WERI-Rb-1 (cell line): ENCODE data around the gene TCEAL1.
"Not testable (repeated sequence)": the region's sequence is repeated elsewhere in the genome, so short reads cannot be mapped to it uniquely, and the experiment has no call there.

Source experiments
- DNase-seq: peaks from one replicate; pipeline ENCODE4 v3.0.0-alpha.2; 2020
- H3K27ac ChIP-seq: fragments of 250-450 bp; sonication (Bioruptor Pico); 2 replicates; pipeline ENCODE4 v1.5.1; 2020; ENCODE audit warnings: mild to moderate bottlenecking, moderate library complexity
- H3K27me3 ChIP-seq: fragments of 250-450 bp; sonication (Bioruptor Pico); 2 replicates; pipeline ENCODE4 v1.5.1; 2021; ENCODE audit warnings: mild to moderate bottlenecking, low read depth, moderate library complexity; ENCODE audit not compliant: insufficient read depth, severe bottlenecking
- H3K36me3 ChIP-seq: fragments of 250-450 bp; sonication (Bioruptor Pico); 2 replicates; pipeline ENCODE4 v1.5.1; 2020; ENCODE audit warnings: mild to moderate bottlenecking, moderate library complexity
- H3K4me3 ChIP-seq: 2 replicates; pipeline ENCODE4 v1.5.1; 2011; ENCODE audit warnings: low read depth, mild to moderate bottlenecking, control low read depth, low read length
- H3K9me3 ChIP-seq: fragments of 250-450 bp; sonication (Bioruptor Pico); 2 replicates; pipeline ENCODE4 v1.5.1; 2021; ENCODE audit warnings: mild to moderate bottlenecking, moderate library complexity; ENCODE audit not compliant: severe bottlenecking
- CTCF ChIP-seq: IDR thresholded peaks from 2 replicates; pipeline ENCODE4 v1.5.1; 2011; ENCODE audit warnings: low read depth, mild to moderate bottlenecking, control low read depth, inconsistent platforms, low read length

TCEAL1 gene

GRCh38 chrX:103644125-103644524, 15.3 kb downstream of the TCEAL1 start:
- DNase-seq = no peak
- Histone ChIP-seq H3K27ac (no peak overlapping the region), H3K27me3 (peaks cover 3% of the 10 kb centered on the region), H3K36me3 (no peaks in the 10 kb centered on the region), H3K4me3 (no peak overlapping the region), H3K9me3 (no peaks in the 10 kb centered on the region)
- TF ChIP-seq CTCF = no peak

- no peak for DNase-seq
- no peak for TF ChIP-seq CTCF
- Histone ChIP-seq H3K9me3 (no peaks in the 10 kb centered on the region), H3K27me3 (peaks cover 3% of the 10 kb centered on the region), H3K27ac (no peak overlapping the region), H3K4me3 (no peak overlapping the region), H3K36me3 (no peaks in the 10 kb centered on the region)
Measured at GRCh38 chrX:103647630-103648029, 18.9 kb downstream of the TCEAL1 start.

GRCh38 chrX:103651151-103651773, 22.5 kb downstream of the TCEAL1 start:
- Histone ChIP-seq H3K36me3 (no peaks in the 10 kb centered on the region), H3K9me3 (no peaks in the 10 kb centered on the region), H3K27ac (no peak overlapping the region), H3K27me3 (peaks cover 3% of the 10 kb centered on the region), H3K4me3 (no peak overlapping the region)
- no peak for DNase-seq
- no peak for TF ChIP-seq CTCF

GRCh38 chrX:103655230-103656000, 26.6 kb downstream of the TCEAL1 start:
- not testable (repeated sequence) for H3K9me3 ChIP-seq, H3K36me3 ChIP-seq, H3K4me3 ChIP-seq, DNase-seq, H3K27me3 ChIP-seq, H3K27ac ChIP-seq

GRCh38 chrX:103656617-103657016, 27.8 kb downstream of the TCEAL1 start:
- no peak for TF ChIP-seq CTCF
- H3K27me3 ChIP-seq = no peaks in the 10 kb centered on the region
- H3K27ac ChIP-seq = no peak overlapping the region
- no peak overlapping the region for H3K4me3 ChIP-seq
- no peaks in the 10 kb centered on the region for H3K36me3 ChIP-seq
- no peak for DNase-seq
- no peaks in the 10 kb centered on the region for H3K9me3 ChIP-seq

GRCh38 chrX:103657066-103657465, 28.3 kb downstream of the TCEAL1 start:
- H3K9me3 ChIP-seq, H3K36me3 ChIP-seq, H3K27ac ChIP-seq, H3K4me3 ChIP-seq, H3K27me3 ChIP-seq, DNase-seq: not testable (repeated sequence)
